B cell (primary cell): ENCODE measurements around the gene CHADL. TPM values are rescaled to one million over a fixed set of nuclear protein-coding genes. Genes with fewer than 3 reads are reported as not detected.

Experiments used
- ATAC-seq: fragments of 200-7000 bp; cut with Tn5 transposase; one replicate; pipeline ENCODE4 v1.10.0; 2021; ENCODE audit warnings: low read depth, mild to moderate bottlenecking, moderate number of reproducible peaks, moderate library complexity
- CTCF ChIA-PET: fragments of 350-600 bp; sonication (Branson Sonifier 250); formaldehyde crosslinking; loops from one replicate; lab custom pipeline; 2021; ENCODE audit warnings: antibody characterized with exemption, inconsistent platforms; lab: Charles Lee
- POLR2A ChIA-PET: fragments of 350-600 bp; sonication (Branson Sonifier 250); formaldehyde crosslinking; loops from one replicate; lab custom pipeline; 2021; ENCODE audit warnings: antibody characterized with exemption; lab: Charles Lee
- DNase-seq: peaks from one replicate; pipeline ENCODE4 v3.0.0; 2013
- H2AFZ ChIP-seq: 2 replicates; pipeline ENCODE4 v1.6.1; 2012; ENCODE audit warnings: mild to moderate bottlenecking, low read depth, low read length; ENCODE audit not compliant: insufficient read depth, poor library complexity, severe bottlenecking
- H3K27ac ChIP-seq, 2 donors: 1 replicate in 1 of 2; 2 replicates in 1 of 2; pipeline ENCODE4 v1.5.1; 2012 to 2013; ENCODE audit warnings: low read length in 2 of 2, mild to moderate bottlenecking in 2 of 2, moderate library complexity in 1 of 2
- H3K27me3 ChIP-seq, 4 experiments: fragments of 200-600 bp in 1 of 4; sonication (generic) in 1 of 4; replicated peaks in 1 of 4; 1 replicate in 2 of 4; 2 replicates in 2 of 4; pipeline versions ENCODE4 v1.6.1 to v1.7.0; 2013 to 2016; ENCODE audit warnings: low read length in 3 of 4, mild to moderate bottlenecking in 2 of 4, mixed read lengths in 1 of 4, moderate library complexity in 1 of 4; ENCODE audit not compliant: insufficient read depth in 4 of 4, control insufficient read depth in 3 of 4; ENCODE audit errors: control extremely low read depth in 1 of 4
- H3K36me3 ChIP-seq, 2 experiments: replicated peaks in 1 of 2; 1 replicate in 1 of 2; 2 replicates in 1 of 2; pipeline versions ENCODE4 v1.6.1 to v1.7.1; 2013; ENCODE audit warnings: low read length in 1 of 2; ENCODE audit not compliant: insufficient read depth in 2 of 2, control insufficient read depth in 1 of 2; ENCODE audit errors: control extremely low read depth in 1 of 2, extremely low read depth in 1 of 2
- H3K4me1 ChIP-seq, 2 donors: fragments of 200-600 bp in 1 of 2; sonication (generic) in 1 of 2; 1 replicate in 1 of 2; 2 replicates in 1 of 2; pipeline versions ENCODE4 v1.5.1 to v1.6.1; 2013 to 2017; ENCODE audit warnings: low read length in 2 of 2; ENCODE audit not compliant: control insufficient read depth in 2 of 2, insufficient read depth in 2 of 2
- H3K4me2 ChIP-seq: replicated peaks from 2 replicates; pipeline ENCODE3; 2012; ENCODE audit warnings: mild to moderate bottlenecking, low read depth, low read length; ENCODE audit not compliant: poor library complexity, severe bottlenecking
- H3K4me3 ChIP-seq, 5 experiments: fragments of 200-600 bp in 1 of 5; sonication (generic) in 1 of 5; 1 replicate in 3 of 5; 2 replicates in 2 of 5; pipeline versions ENCODE4 v1.5.1 to v1.7.0; 2011 to 2016; ENCODE audit warnings: low read length in 4 of 5, mild to moderate bottlenecking in 4 of 5, low read depth in 2 of 5, control low read depth in 1 of 5, moderate library complexity in 1 of 5; ENCODE audit not compliant: insufficient read depth in 1 of 5; ENCODE audit errors: control extremely low read depth in 1 of 5, extremely low read depth in 1 of 5
- H3K79me2 ChIP-seq: fragments of 200-600 bp; sonication (generic); one replicate; pipeline ENCODE4 v1.6.0; 2016; ENCODE audit warnings: low read length; ENCODE audit not compliant: control insufficient read depth, insufficient read depth
- H3K9ac ChIP-seq: fragments of 200-600 bp; sonication (generic); 2 replicates; pipeline ENCODE4 v1.6.1; 2017; ENCODE audit warnings: mild to moderate bottlenecking, low read length, moderate library complexity
- H3K9me3 ChIP-seq, 3 donors: one replicate each; pipeline versions ENCODE4 v1.6.1 to v1.7.1; 2013; ENCODE audit warnings: low read length in 2 of 3; ENCODE audit not compliant: control insufficient read depth in 2 of 3, insufficient read depth in 1 of 3; ENCODE audit errors: control extremely low read depth in 1 of 3
- H4K20me1 ChIP-seq: 2 replicates; pipeline ENCODE4 v1.6.0; 2012; ENCODE audit warnings: mild to moderate bottlenecking, low read length; ENCODE audit not compliant: insufficient read depth, control insufficient read depth, poor library complexity, severe bottlenecking
- H3K27ac Mint-ChIP-seq: one replicate; pipeline ENCODE4 v1.8.0; 2021; ENCODE audit warnings: mixed read lengths
- H3K27me3 Mint-ChIP-seq: one replicate; pipeline ENCODE4 v1.8.0; 2021; ENCODE audit warnings: mixed read lengths
- H3K4me1 Mint-ChIP-seq: one replicate; pipeline ENCODE4 v1.8.0; 2021; ENCODE audit warnings: mixed read lengths
- H3K4me3 Mint-ChIP-seq: one replicate; pipeline ENCODE4 v1.8.0; 2021; ENCODE audit warnings: mixed read lengths
- H3K9me3 Mint-ChIP-seq: one replicate; pipeline ENCODE4 v1.8.0; 2022; ENCODE audit warnings: mixed read lengths; ENCODE audit not compliant: insufficient read depth
- EZH2 ChIP-seq: IDR thresholded peaks from 2 replicates; pipeline ENCODE4 v1.6.1; 2012; ENCODE audit warnings: borderline replicate concordance, low read depth, mild to moderate bottlenecking, moderate library complexity, low read length; ENCODE audit not compliant: insufficient read depth, poor library complexity, severe bottlenecking
- WGBS: methylation state at CpG from one replicate; pipeline ENCODE4 v1.1.5; 2013; ENCODE audit warnings: missing lambda C conversion rate; ENCODE audit not compliant: insufficient coverage; 5-methylcytosine and 5-hydroxymethylcytosine counted together
- intact Hi-C: fragments of 100-400 bp; cut with micrococcal nuclease; formaldehyde crosslinking; loops from one replicate; pipeline ENCODE4 v1.10.0; 2022
- polyA plus RNA-seq: library from polyadenylated mRNA; depleted of rRNA; stranded (reverse); fragments of >200 nt; gene quantifications from 2 replicates; pipeline ENCODE4 v1.2.3, GENCODE V29; 2012
- total RNA-seq, 2 donors: library from RNA; stranded (reverse); fragments of 120-200 nt in 1 of 2; gene quantifications; 1 replicate in 1 of 2; 2 replicates in 1 of 2; pipeline versions ENCODE4 v1.2.3 to v1.2.4, GENCODE V29; 2013 to 2022
- TF ChIP-seq, protein P1 (sequence below): fragments of 200-600 bp; IDR thresholded peaks from one replicate; pipeline ENCODE4 v1.8.0; 2022; ENCODE audit warnings: antibody characterized with exemption, mild to moderate bottlenecking

Gene CHADL
- total and polyA plus RNA-seq, 2 donors (not counting 1 experiment from before 2014, with no cell fraction given) = 0.07 to 0.59 TPM

DNA sequence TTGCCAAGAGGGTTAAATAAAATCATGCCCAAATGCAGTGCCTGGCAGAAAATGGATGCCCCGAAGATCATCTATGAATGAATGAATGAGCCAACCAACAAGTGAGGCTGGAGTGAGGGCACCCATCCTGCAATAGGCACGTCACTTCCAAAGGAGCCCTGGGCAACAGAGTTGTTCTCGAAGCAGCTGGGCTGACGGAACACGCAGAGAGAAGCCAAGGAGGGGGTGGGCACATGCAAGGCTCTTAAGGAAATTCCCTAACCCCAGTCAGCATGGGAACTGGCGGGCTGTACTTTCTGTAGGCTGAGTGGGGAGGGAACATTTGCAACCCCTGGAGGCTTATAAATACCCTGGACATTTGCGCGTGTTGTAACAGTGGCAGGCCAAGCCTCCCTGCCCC is 11.6 kb upstream of the CHADL start:
- ATAC-seq (no peak), DNase-seq (no peak)
- WGBS = 97% methylated on average over 8 of the region's 8 CpGs
- ChIA-PET POLR2A (no interaction called here), CTCF (no interaction called here)
- Mint-ChIP-seq H3K4me3 (no peak overlapping the region), H3K4me1 (no peaks in the 10 kb centered on the region), H3K9me3 (no peaks in the 10 kb centered on the region), H3K27me3 (no peaks in the 10 kb centered on the region), H3K27ac (no peak overlapping the region)
- H3K4me3 ChIP-seq = no peak overlapping the region
- H4K20me1 ChIP-seq = no peaks in the 10 kb centered on the region
- H3K79me2 ChIP-seq = no peaks in the 10 kb centered on the region
- H3K4me2 ChIP-seq = no peak overlapping the region
- H2AFZ ChIP-seq = no peak overlapping the region
- H3K4me1 ChIP-seq = no peaks in the 10 kb centered on the region
- no peaks in the 10 kb centered on the region for H3K27me3 ChIP-seq
- H3K27ac ChIP-seq = no peak overlapping the region
- TF ChIP-seq, protein P1, sequence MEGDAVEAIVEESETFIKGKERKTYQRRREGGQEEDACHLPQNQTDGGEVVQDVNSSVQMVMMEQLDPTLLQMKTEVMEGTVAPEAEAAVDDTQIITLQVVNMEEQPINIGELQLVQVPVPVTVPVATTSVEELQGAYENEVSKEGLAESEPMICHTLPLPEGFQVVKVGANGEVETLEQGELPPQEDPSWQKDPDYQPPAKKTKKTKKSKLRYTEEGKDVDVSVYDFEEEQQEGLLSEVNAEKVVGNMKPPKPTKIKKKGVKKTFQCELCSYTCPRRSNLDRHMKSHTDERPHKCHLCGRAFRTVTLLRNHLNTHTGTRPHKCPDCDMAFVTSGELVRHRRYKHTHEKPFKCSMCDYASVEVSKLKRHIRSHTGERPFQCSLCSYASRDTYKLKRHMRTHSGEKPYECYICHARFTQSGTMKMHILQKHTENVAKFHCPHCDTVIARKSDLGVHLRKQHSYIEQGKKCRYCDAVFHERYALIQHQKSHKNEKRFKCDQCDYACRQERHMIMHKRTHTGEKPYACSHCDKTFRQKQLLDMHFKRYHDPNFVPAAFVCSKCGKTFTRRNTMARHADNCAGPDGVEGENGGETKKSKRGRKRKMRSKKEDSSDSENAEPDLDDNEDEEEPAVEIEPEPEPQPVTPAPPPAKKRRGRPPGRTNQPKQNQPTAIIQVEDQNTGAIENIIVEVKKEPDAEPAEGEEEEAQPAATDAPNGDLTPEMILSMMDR = no peak
- TF ChIP-seq EZH2 = no peak
- intact Hi-C loops = no loop called here
- peaks cover 0 to 86% of the 10 kb centered on the region in 2 experiments for H3K36me3 ChIP-seq
- H3K9ac ChIP-seq = no peak overlapping the region
- H3K9me3 ChIP-seq = no peaks in the 10 kb centered on the region

DNA sequence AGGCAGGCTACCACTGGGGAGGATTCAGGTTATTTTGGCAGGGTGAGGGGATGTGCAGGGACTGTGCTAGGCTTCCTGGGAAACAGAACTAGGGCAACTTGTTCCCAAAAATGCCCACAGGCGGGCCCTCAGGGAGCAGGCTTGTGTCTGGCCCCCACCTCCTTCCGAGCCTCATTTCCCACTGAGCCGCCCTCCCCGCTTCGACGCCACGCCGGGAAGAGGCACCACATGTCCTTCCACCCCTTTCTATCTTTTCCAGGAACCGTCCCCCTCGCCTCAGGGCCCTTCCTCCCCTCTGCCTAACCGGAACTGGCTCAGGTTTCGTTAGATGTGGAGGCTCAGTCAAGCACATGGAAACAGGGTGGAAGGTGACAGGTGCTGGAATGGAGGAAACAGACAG is 9.4 kb upstream of the CHADL start:
- Histone ChIP-seq H3K79me2 (no peaks in the 10 kb centered on the region), H3K27ac (no peak overlapping the region), H3K36me3 (peaks cover 0 to 76% of the 10 kb centered on the region in 2 experiments), H3K27me3 (no peaks in the 10 kb centered on the region), H3K9me3 (no peaks in the 10 kb centered on the region), H3K4me2 (no peak overlapping the region), H3K9ac (no peak overlapping the region), H4K20me1 (no peaks in the 10 kb centered on the region), H2AFZ (no peak overlapping the region), H3K4me3 (no peak overlapping the region), H3K4me1 (no peaks in the 10 kb centered on the region)
- intact Hi-C loops = no loop called here
- CTCF ChIA-PET = no interaction called here
- Mint-ChIP-seq H3K27me3 (no peaks in the 10 kb centered on the region), H3K27ac (no peak overlapping the region), H3K4me3 (no peak overlapping the region), H3K9me3 (no peaks in the 10 kb centered on the region), H3K4me1 (no peaks in the 10 kb centered on the region)
- no peak for TF ChIP-seq EZH2
- TF ChIP-seq, protein P1 = no peak
- 99% methylated on average over 9 of the region's 12 CpGs for WGBS
- DNase-seq = no peak
- no peak for ATAC-seq
- POLR2A ChIA-PET = no interaction called here
